Renal pelvis (tissue), 3 donors: ENCODE data around the gene GIPC2. TPM values are rescaled to one million over a fixed set of nuclear protein-coding genes. Genes with fewer than 3 reads are reported as not detected.

Experiments
- polyA plus RNA-seq, 3 donors: library from polyadenylated mRNA; unstranded; fragments of 120-200 nt; gene quantifications; one replicate each; pipeline ENCODE4 v1.2.1, GENCODE V29; 2013; ENCODE audit not compliant: insufficient read length in 3 of 3

GIPC2 gene
- polyA plus RNA-seq, 3 donors, result 15.4 to 18.9 (median 18.1) TPM

Other genes with a start within 250 kb of the GIPC2 start
- 10 to 100 TPM in 2 of 3 donors, 1 to 10 TPM in 1; 8.0 to 13.6 (median 10.0) TPM for gene NEXN, start 157.3 kb upstream of the GIPC2 start, polyA plus RNA-seq
- 100 to 1,000 TPM; 280 to 364 (median 357) TPM for gene FUBP1, start 66.9 kb upstream of the GIPC2 start, polyA plus RNA-seq
- gene DNAJB4, start 41.0 kb upstream of the GIPC2 start, polyA plus RNA-seq, result 10 to 100 TPM; 28.6 to 38.1 (median 35.5) TPM